Thyroid gland (tissue), 4 donors: ENCODE results near the gene PPP4R3B.

ENCODE experiments used
- CTCF ChIP-seq, 6 experiments: fragments of 200-600 bp in 3 of 6; fragments of 450-650 bp in 3 of 6; sonication (generic) in 3 of 6; IDR thresholded peaks; one replicate each; pipeline ENCODE4 v1.5.1; 2016 to 2019; ENCODE audit warnings: antibody characterized with exemption in 6 of 6, mild to moderate bottlenecking in 2 of 6, inconsistent platforms in 1 of 6, moderate library complexity in 1 of 6
- POLR2A ChIP-seq, 2 donors: fragments of 450-650 bp; IDR thresholded peaks; one replicate each; pipeline ENCODE4 v1.6.1; 2017; ENCODE audit warnings: antibody characterized with exemption in 2 of 2, mild to moderate bottlenecking in 2 of 2, moderate library complexity in 1 of 2

- TF ChIP-seq CTCF (IDR thresholded peaks at IDR 0.05), result no peak
- no peak for TF ChIP-seq POLR2A (IDR thresholded peaks at IDR 0.05)
Observed at GRCh38 chr2:55611997-55612396, 5.4 kb downstream of the PPP4R3B start.
